Fibroblast of skin of scalp (primary cell): ENCODE results near the gene CLDN19.

ENCODE experiments used
- DNase-seq: peaks from one replicate; pipeline ENCODE4 v3.0.0-alpha.2; 2013

The CLDN19 gene

DNA sequence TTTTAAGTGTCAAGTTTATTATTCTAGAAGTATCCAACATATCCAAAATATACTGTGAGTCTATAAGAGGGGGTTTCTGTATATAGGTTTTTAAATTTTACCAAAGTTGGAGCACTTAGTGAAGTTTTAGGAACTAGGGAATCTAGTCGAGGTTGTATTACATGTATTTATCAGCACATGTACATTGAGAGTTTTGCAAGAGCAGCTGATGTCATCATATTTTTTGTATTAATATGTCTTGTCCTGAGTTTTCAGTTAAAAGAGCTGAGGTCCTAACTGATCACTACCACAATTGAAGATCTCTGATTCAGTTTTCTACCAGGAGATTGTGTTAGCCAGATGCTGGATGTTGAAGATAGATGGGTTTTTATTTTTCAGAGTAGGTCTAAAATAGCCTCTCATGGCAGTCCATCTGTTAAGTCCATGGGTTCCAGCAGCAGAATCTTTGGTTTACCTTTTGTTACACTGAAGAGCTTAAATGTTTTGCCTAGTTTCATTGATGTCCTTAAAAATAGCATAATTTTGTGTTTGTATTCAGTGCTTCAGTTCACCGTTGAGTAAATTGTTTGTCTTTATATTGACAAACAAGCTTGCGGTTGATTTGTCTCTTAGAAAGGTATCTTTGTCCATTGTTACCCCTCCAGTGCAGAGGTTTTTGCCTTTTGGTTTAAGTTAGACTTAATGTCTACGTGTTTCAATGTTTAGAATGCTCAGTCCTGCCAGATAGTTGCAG is 41.8 kb downstream of the CLDN19 start:
- DNase-seq = no peak

DNA sequence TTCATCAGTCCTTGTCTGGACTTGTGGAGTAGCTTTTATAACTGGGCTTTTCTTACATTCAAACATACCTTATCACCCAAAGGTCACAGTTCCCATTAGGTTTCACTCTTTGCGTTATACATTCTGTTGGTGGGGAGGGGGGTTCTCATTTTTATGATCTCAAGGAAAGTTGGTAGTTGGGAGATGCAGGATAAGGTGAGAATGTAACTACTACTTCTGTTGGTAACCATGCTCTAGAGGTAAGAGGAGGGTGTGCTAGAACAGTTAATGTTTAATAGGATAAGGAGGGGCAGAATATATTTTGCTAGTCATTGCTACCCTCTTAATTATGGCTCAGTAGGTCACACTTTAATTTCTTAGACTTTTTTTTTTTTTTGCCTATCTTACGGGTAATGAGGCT is 47.1 kb downstream of the CLDN19 start:
- no peak for DNase-seq

DNA sequence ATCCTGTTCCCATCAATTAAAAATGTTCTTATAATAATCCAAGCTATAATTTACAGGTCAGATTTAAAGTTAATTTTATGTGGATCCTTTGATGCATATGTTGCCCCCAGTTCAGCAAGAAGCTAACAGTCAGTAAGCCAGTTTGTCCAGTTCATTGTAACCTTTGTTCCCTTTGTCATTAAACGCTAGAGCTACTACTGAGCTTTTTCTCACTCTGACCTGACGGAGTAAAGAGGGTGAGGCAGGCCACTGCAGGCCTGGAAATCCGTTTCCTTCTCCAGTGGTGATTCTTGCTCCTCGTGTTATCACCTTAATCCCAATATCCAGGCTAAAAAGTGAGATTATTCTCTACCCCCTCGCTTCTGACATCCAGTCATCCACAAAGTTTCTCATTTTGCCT is 47.6 kb downstream of the CLDN19 start:
- DNase-seq = no peak

DNA sequence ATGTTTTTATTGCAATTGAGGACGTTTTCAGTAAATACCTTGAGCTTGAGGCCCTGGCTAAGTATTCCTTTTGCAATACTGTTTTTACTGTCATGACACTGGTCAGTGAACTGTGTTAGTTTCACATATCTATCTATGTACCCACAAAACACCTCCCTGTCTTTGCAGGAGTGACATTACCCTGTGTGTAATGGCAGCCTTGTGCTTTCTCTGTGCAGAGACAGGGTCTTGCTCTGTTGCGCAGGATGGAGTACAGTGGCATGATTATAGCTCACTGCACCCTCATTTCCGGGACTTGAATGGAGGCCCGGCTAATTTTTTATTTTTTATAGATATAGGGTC is 48.9 kb downstream of the CLDN19 start:
- DNase-seq = no peak

DNA sequence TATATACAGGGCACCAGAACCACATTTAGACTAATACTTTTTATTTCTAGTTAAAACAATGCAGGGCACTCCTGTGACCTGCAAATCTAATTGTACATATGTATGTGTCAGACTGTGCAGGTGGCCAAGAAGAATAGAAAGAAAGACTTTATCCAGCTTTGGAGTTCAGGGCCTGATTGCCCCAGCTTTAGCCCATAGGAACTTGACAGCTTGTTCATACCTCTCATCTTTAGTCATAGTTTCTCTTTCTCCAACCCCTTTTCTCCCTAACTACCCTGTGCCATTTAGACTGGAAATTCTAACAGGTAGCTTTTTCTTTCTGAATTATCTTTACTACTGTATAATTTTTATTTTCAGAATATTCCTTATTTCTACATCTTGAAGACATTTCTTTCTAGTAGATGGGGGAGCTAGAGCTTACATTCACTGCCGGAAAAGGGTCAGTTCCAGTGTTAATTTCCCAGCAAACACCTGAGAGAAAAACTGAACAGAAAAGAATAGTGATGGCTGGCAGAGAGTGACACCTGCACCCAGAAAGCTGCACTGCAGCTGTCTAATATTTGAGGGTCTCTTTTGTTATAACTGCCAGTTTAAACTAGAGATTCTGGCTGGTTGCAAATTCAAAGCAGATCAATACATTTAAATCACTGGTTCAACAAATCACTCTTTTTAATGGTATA is 49.4 kb downstream of the CLDN19 start:
- DNase-seq = no peak

DNA sequence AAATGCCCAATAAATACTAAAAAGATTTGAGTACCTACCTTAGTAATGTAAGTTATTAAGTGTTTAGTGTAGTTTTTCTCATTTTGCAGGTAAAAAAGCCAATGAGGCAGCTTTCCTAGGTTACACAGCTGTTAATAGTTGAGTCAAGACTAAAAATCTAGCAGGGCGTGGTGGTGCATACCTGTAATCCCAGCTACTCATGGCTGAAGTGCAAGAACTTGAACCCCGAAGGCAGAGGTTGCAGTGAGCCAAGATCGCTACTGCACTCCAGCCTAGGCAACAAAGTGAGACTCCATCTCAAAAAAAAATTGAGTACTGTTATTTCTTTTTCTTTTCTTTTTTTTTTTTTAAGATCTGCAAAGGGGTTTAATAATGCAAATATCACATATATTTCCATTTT is 50.1 kb downstream of the CLDN19 start:
- DNase-seq = no peak

DNA sequence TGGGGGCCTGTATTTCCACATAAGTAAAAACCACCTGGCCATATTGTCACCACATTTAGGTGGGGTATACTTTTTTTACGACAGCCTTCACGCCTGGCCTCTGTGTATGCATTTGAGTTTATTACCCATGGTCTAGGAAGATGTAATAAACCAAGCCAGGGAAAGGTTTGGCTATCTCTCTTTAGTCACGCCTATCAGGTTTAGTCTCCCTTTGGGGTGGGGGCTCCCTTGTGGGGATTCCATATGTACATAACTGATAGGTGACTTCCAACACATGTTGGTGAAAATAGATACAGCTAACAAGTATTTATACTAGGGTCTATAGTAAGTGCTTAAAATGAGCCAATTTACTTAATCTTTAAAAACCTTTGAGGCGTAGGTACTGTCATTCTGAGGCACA is 53.6 kb downstream of the CLDN19 start:
- no peak for DNase-seq

DNA sequence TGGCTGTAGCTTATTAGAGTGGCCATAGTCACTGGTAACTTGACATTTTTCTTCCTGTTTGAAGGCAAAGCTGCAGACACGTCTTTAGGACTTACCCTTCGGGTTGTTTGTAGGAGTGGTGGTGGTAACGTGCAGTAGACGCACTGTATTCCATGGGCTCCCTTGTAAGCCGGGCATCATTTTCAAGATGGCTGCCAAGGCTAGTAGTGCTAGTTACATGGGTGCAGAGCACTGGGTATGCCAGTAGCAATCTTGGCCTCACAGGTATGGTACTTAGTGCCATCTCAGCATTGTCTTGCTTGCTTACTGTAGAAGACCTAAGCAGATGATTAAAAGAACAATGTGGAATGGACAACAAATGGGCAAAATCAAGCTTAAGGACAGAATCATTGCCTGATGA is 55.9 kb downstream of the CLDN19 start:
- DNase-seq = no peak
